AG04449 (cell line): ENCODE results near the gene TADA1.

Source experiments
- CTCF ChIA-PET: fragments of 350-600 bp; formaldehyde crosslinking; extraction: SDS; loops from one replicate; lab custom pipeline; 2021; ENCODE audit warnings: antibody characterized with exemption; lab: Yijun Ruan, JAX
- POLR2A ChIA-PET: fragments of 400-600, 350-600 bp; formaldehyde crosslinking; extraction: SDS; loops from one replicate; lab custom pipeline; 2020; ENCODE audit warnings: antibody characterized with exemption, inconsistent platforms; lab: Yijun Ruan, JAX
- DNase-seq: peaks from one replicate; pipeline ENCODE4 v3.0.0-alpha.2; 2010; ENCODE audit warnings: low read depth, low spot score
- H3K4me3 ChIP-seq: 2 replicates; pipeline ENCODE4 v1.5.1; 2011; ENCODE audit warnings: low read depth, mild to moderate bottlenecking, control low read depth, low read length
- TF ChIP-seq, protein P1 (sequence below): IDR thresholded peaks from one replicate; pipeline ENCODE4 v1.5.1; 2011; ENCODE audit warnings: mild to moderate bottlenecking, moderate library complexity, low read length, control low read depth, inconsistent platforms; ENCODE audit not compliant: insufficient read depth; ENCODE audit errors: missing control alignments

Gene TADA1

DNA sequence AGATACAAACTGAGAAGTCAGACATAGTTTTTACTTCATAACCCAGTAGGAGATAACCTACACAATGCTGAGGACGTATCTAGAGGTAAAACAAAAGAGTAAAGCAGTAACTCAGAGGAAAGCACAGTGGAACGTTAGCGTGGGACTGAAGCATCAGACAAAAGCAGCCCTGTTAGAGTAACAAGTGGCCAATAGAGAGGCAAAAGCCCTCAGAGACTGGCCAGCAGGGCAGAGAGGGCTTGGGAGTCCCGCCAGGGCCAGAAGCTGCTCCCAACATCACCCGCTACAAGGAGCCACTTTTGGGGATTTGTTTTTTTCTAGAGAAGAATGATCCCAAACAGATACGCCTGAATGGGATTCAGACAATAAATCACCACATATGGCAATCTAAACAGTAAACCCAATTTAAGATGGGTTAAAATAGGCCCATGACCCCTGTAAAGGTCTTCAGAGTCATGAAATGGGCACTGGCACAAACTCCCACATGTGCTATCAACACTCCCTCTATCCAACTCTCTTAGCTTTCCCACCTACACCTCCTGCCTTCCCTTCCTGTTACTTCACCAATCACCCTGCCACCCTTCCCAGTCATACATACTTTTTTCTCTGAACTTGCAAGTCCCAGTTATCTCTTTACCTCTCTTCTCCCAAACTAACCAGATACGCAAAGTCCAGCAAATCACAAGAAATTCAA lies 17.2 kb downstream of the TADA1 start:
- no peak overlapping the region for H3K4me3 ChIP-seq
- TF ChIP-seq, protein P1, sequence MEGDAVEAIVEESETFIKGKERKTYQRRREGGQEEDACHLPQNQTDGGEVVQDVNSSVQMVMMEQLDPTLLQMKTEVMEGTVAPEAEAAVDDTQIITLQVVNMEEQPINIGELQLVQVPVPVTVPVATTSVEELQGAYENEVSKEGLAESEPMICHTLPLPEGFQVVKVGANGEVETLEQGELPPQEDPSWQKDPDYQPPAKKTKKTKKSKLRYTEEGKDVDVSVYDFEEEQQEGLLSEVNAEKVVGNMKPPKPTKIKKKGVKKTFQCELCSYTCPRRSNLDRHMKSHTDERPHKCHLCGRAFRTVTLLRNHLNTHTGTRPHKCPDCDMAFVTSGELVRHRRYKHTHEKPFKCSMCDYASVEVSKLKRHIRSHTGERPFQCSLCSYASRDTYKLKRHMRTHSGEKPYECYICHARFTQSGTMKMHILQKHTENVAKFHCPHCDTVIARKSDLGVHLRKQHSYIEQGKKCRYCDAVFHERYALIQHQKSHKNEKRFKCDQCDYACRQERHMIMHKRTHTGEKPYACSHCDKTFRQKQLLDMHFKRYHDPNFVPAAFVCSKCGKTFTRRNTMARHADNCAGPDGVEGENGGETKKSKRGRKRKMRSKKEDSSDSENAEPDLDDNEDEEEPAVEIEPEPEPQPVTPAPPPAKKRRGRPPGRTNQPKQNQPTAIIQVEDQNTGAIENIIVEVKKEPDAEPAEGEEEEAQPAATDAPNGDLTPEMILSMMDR = no peak
- DNase-seq = no peak
- CTCF ChIA-PET = interaction anchor here (1.2 to 1.5 kb wide), 2 partner anchors 10 to 200 kb away, joined by 3 to 5 read pairs; no protein-coding TSS in a partner anchor
- POLR2A ChIA-PET = no interaction called here

DNA sequence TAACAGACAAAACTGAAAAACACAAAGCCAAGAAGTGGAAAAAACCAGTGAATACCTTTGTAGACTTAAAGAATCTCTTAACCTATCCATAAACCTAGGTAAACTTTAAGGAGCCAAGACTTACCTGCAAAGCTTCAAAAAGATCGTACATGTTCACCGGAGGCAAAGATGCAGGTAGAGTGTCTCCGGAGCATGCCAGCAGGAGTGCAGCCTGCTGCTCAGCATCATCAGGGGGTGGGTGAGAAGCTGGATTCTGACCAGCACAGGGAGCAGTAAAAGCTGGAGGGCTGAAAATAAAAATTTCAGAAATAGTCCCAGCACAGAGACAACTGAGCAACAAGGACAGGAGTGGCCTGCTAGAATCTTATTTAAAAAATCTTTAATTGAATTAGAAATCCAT lies 18.1 kb downstream of the TADA1 start:
- no peak for DNase-seq
- ChIA-PET CTCF (interaction anchor here (1.2 to 1.5 kb wide), 2 partner anchors 11 to 201 kb away, joined by 3 to 5 read pairs; no protein-coding TSS in a partner anchor), POLR2A (no interaction called here)
- TF ChIP-seq, protein P1 = no peak
- no peak overlapping the region for H3K4me3 ChIP-seq

DNA sequence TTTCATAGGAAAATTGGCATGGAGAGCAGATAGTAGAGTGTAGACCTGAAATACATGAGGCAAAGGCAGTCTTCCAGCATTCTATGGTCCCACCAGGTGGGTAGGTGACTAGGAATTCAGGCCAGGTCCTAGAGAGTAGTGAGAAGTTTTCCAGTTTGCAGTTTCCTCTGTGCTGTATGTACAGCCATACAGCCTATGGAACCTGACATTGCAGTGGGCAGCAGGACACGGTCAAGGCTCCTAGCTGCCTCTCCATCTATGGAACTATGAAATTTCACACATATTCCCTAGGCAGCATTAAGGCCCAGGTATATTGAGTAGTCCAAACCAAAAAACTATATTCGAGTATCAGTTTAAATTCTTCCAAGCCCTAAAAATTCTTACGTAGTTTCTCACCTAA lies 20.5 kb downstream of the TADA1 start:
- no peak for DNase-seq
- TF ChIP-seq, protein P1 = no peak
- ChIA-PET CTCF (no interaction called here), POLR2A (interaction anchor here (0.6 kb wide), 1 partner anchor 975 kb away, joined by 4 read pairs; no protein-coding TSS in a partner anchor)
- no peak overlapping the region for H3K4me3 ChIP-seq

DNA sequence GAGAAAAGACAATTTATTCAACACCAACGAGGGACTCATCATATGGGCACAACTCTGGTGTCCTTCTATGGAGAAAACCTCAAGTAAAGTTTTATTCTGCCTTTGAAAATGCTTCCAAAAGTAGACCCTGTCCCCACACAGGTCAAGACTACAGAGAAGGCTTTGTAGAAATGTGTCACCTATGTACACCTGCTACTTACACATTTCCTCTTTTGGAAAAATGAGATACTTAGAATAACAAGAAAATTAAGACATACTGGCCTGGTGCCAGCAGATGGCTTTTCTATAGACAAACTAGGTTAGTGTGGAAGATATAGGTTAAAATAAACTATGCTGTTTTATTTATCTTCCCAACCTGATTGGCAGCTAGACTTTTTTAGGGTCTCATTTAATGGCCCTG lies 23.1 kb downstream of the TADA1 start:
- H3K4me3 ChIP-seq = no peak overlapping the region
- ChIA-PET CTCF (interaction anchor here (1.7 to 2.2 kb wide), 2 partner anchors 11 to 14 kb away, joined by 5 read pairs; partner anchors contain the start of gene POGK), POLR2A (no interaction called here)
- TF ChIP-seq, protein P1 = no peak
- DNase-seq = no peak

DNA sequence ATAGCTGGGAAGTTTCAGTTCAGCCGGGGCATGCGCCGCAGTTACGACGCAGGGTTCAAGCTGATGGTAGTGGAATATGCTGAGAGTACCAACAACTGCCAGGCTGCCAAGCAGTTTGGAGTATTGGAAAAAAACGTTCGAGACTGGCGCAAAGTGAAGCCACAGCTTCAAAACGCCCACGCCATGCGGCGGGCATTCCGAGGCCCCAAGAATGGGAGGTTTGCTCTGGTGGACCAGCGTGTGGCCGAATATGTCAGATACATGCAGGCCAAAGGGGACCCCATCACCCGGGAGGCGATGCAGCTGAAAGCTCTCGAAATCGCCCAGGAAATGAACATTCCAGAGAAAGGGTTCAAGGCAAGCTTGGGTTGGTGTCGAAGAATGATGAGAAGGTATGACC lies 26.9 kb downstream of the TADA1 start:
- TF ChIP-seq, protein P1 = no peak
- H3K4me3 ChIP-seq = no peak overlapping the region
- CTCF ChIA-PET = no interaction called here
- POLR2A ChIA-PET = interaction anchor here (1.0 kb wide), 1 partner anchor 10 kb away, joined by 3 read pairs; the partner anchor contains the start of gene POGK
- DNase-seq = no peak

DNA sequence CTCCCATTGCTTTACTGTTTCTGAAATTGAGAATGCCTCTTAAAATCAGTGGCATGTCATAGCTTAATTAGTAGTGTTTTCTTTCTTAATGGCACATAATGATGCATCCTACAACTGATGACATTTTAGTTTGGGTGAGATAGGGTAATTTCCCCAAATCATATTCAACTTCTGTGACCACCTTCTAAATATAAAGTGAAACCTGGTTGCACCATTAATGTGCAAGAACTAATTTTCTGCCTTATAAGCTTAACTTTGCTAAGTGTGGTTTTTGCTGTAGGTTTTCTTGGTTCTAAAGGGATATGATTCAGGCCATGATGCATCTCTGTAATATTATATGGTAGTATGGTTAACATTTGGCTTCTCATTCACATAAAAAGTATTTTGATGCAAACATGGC lies 27.9 kb downstream of the TADA1 start:
- no peak for DNase-seq
- CTCF ChIA-PET = no interaction called here
- TF ChIP-seq, protein P1 = no peak

More for the DNA sequence above, 27.9 kb downstream of the TADA1 start:
- POLR2A ChIA-PET = no interaction called here
- H3K4me3 ChIP-seq = no peak overlapping the region
